Natural killer cell (primary cell): ENCODE data around the gene NOL3. TPM values are rescaled to one million over a fixed set of nuclear protein-coding genes. Genes with fewer than 3 reads are reported as not detected.

ENCODE experiments used
- ATAC-seq, 3 donors: fragments of 150-1000 bp in 2 of 3; fragments of 200-7000 bp in 1 of 3; cut with Tn5 transposase; 1 replicate in 1 of 3; 2 replicates in 2 of 3; pipeline ENCODE4 v1.10.0; 2021; ENCODE audit warnings: mild to moderate bottlenecking in 2 of 3, moderate library complexity in 2 of 3
- DNase-seq, 2 donors: peaks; one replicate each; pipeline versions ENCODE4 v3.0.0 to v3.0.0-alpha.2; 2013 to 2021; ENCODE audit warnings: mixed read lengths in 1 of 2
- H3K27ac ChIP-seq: one replicate; pipeline ENCODE4 v1.5.1; 2013; ENCODE audit warnings: mild to moderate bottlenecking, low read length
- H3K27me3 ChIP-seq: one replicate; pipeline ENCODE4 v1.6.1; 2013; ENCODE audit warnings: low read length; ENCODE audit not compliant: control insufficient read depth, insufficient read depth
- H3K36me3 ChIP-seq: one replicate; pipeline ENCODE4 v1.6.1; 2013; ENCODE audit warnings: low read length; ENCODE audit not compliant: control insufficient read depth, insufficient read depth
- H3K4me1 ChIP-seq: one replicate; pipeline ENCODE4 v1.6.1; 2013; ENCODE audit warnings: low read length; ENCODE audit not compliant: control insufficient read depth, insufficient read depth
- H3K4me3 ChIP-seq: one replicate; pipeline ENCODE4 v1.5.1; 2013; ENCODE audit warnings: low read length
- H3K9me3 ChIP-seq: one replicate; pipeline ENCODE4 v1.6.1; 2013; ENCODE audit warnings: low read length; ENCODE audit not compliant: control insufficient read depth, insufficient read depth
- H3K27ac Mint-ChIP-seq, 2 donors: one replicate each; pipeline ENCODE4 v1.8.0; 2022; ENCODE audit warnings: mild to moderate bottlenecking in 2 of 2, mixed read lengths in 2 of 2, moderate library complexity in 1 of 2
- H3K27me3 Mint-ChIP-seq, 2 donors: one replicate each; pipeline ENCODE4 v1.8.0; 2022; ENCODE audit warnings: low read depth in 2 of 2, mixed read lengths in 2 of 2
- H3K36me3 Mint-ChIP-seq: one replicate; pipeline ENCODE4 v1.8.0; 2022; ENCODE audit warnings: mixed read lengths
- H3K4me1 Mint-ChIP-seq, 2 donors: one replicate each; pipeline ENCODE4 v1.8.0; 2022; ENCODE audit warnings: mixed read lengths in 2 of 2
- H3K4me3 Mint-ChIP-seq: one replicate; pipeline ENCODE4 v1.8.0; 2022; ENCODE audit warnings: mild to moderate bottlenecking, moderate library complexity, mixed read lengths
- H3K9me3 Mint-ChIP-seq, 2 donors: one replicate each; pipeline ENCODE4 v1.8.0; 2022; ENCODE audit warnings: mixed read lengths in 2 of 2
- WGBS: methylation state at CpG from one replicate; pipeline ENCODE4 v1.1.7; 2013; ENCODE audit warnings: missing lambda C conversion rate; ENCODE audit not compliant: insufficient coverage; 5-methylcytosine and 5-hydroxymethylcytosine counted together
- intact Hi-C: fragments of 100-400 bp; cut with micrococcal nuclease; formaldehyde crosslinking; loops from one replicate; pipeline ENCODE4 v1.14.2; 2022
- total RNA-seq, 4 donors: library from RNA; stranded (reverse); fragments of 120-200 nt in 1 of 4; gene quantifications; one replicate each; pipeline versions ENCODE4 v1.2.3 to v1.2.4, GENCODE V29; 2013 to 2022
- TF ChIP-seq, protein P1 (sequence below): fragments of 200-600 bp; IDR thresholded peaks from one replicate; pipeline ENCODE4 v1.8.0; 2022; ENCODE audit warnings: antibody characterized with exemption

Gene NOL3
- total RNA-seq, 3 donors from 2014 or later (not counting 1 experiment from before 2014, with no cell fraction given): 0.88 to 1.3 (median 1.3) TPM

DNA sequence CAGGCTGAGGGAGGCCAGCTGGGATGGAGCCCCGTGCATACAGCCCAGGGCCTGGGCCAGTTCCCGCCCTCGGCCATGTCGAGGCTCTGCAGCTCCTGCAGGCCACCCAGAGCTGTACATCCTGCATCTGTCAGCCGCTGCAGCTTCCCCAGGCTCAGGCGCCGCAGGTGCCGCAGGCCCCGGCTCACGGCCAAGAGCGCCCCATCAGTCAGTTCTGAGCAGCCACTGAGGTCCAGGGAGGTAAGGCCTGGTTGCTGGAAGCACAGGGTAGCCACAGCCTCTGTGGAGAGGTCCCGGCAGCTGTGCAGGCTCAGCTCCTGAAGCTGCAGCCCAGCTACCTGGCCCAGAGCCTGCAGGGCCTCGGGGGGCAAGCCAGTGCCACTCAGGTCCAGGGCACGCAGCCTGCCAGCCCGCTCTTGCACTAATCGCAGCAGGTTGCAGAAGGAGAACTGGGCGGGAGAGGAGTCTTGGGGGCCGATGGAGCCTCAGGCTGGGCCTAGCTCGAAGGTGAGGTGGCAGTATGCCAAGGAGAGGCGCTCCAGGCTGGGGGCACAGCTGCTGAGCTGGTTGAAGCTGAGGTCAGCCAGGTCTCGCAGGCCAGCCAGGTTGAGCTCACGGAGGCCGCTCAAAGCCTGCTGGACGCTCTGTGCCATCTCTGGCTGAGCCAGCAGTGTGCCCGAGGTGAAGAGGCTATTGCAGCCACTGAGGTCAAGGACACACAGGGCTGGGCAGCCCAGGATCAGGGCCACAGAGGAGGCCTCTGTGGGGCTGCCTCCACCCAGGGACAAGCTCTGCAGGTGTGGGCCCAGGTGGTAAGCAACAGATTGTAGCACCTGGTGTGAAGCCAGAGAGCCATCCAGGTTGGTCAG lies 40.0 kb downstream of the NOL3 start:
- H3K36me3 Mint-ChIP-seq: no peaks in the 10 kb centered on the region
- ATAC-seq: no peak
- no peak overlapping the region for H3K4me3 Mint-ChIP-seq
- H3K36me3 ChIP-seq: no peaks in the 10 kb centered on the region
- WGBS: 92% methylated on average over 25 of the region's 25 CpGs
- no peak overlapping the region for H3K4me3 ChIP-seq
- no peak overlapping the region for H3K27ac ChIP-seq
- no peaks in the 10 kb centered on the region for H3K27me3 Mint-ChIP-seq
- H3K4me1 Mint-ChIP-seq: peaks cover 4 to 15% of the 10 kb centered on the region in 2 donors
- no peaks in the 10 kb centered on the region for H3K4me1 ChIP-seq
- H3K27me3 ChIP-seq: no peaks in the 10 kb centered on the region
- no peak overlapping the region for H3K27ac Mint-ChIP-seq
- no peaks in the 10 kb centered on the region for H3K9me3 ChIP-seq
- no peaks in the 10 kb centered on the region for H3K9me3 Mint-ChIP-seq
- TF ChIP-seq, protein P1, sequence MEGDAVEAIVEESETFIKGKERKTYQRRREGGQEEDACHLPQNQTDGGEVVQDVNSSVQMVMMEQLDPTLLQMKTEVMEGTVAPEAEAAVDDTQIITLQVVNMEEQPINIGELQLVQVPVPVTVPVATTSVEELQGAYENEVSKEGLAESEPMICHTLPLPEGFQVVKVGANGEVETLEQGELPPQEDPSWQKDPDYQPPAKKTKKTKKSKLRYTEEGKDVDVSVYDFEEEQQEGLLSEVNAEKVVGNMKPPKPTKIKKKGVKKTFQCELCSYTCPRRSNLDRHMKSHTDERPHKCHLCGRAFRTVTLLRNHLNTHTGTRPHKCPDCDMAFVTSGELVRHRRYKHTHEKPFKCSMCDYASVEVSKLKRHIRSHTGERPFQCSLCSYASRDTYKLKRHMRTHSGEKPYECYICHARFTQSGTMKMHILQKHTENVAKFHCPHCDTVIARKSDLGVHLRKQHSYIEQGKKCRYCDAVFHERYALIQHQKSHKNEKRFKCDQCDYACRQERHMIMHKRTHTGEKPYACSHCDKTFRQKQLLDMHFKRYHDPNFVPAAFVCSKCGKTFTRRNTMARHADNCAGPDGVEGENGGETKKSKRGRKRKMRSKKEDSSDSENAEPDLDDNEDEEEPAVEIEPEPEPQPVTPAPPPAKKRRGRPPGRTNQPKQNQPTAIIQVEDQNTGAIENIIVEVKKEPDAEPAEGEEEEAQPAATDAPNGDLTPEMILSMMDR: no peak
- intact Hi-C loops: no loop called here
- no peak for DNase-seq

DNA sequence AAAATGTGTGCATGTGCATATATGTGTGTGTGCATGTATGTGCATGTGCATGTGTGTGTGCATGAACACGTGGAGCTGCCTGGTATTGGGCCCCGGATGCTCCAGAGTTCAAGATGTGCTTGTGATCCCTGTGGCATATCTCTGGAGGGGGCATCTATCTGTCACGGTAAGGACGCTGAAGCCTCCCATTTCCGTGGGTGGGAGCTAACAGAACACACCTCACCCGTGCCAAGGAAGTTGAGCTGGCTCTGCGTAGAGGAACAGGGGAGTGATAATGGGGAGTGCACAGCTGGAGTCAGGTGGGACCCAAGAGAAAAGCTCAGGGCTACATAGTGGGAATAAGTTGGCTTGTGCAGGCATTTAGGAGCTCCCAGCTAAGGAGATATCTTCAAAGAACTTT lies 41.3 kb downstream of the NOL3 start:
- Mint-ChIP-seq H3K36me3 (no peaks in the 10 kb centered on the region), H3K27ac (no peak overlapping the region), H3K4me3 (no peak overlapping the region), H3K9me3 (no peaks in the 10 kb centered on the region), H3K4me1 (peaks cover 0 to 8% of the 10 kb centered on the region in 2 donors), H3K27me3 (no peaks in the 10 kb centered on the region)
- Histone ChIP-seq H3K27ac (no peak overlapping the region), H3K4me3 (no peak overlapping the region), H3K36me3 (no peaks in the 10 kb centered on the region), H3K9me3 (no peaks in the 10 kb centered on the region), H3K4me1 (no peaks in the 10 kb centered on the region), H3K27me3 (no peaks in the 10 kb centered on the region)
- DNase-seq (no peak), ATAC-seq (no peak)
- intact Hi-C loops: no loop called here
- 89% methylated on average over 7 of the region's 7 CpGs for WGBS
- TF ChIP-seq, protein P1: no peak

DNA sequence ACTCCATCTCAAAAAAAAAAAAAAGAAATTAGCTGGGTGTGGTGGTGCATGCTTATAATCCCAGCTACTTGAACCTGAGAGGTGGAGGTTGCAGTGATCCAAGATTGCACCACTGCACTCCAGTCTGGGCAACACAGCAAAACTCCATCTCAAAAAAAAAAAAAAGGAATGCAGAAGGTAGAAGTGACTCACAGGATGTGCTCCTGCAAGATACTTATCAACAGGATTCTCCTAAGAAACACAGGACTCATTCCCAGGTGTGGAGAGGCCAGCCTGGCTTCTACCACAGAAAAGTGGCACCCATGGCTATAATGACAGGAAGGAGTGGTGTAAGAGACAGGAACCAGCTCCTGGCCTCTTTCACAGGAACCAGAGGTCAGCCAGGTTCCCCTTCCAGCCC lies 42.4 kb downstream of the NOL3 start:
- Mint-ChIP-seq H3K9me3 (no peaks in the 10 kb centered on the region), H3K36me3 (no peaks in the 10 kb centered on the region), H3K4me1 (peaks cover 0 to 12% of the 10 kb centered on the region in 2 donors), H3K27ac (no peak overlapping the region), H3K4me3 (no peak overlapping the region), H3K27me3 (no peaks in the 10 kb centered on the region)
- no peak overlapping the region for H3K27ac ChIP-seq
- no peak overlapping the region for H3K4me3 ChIP-seq
- DNase-seq (no peak), ATAC-seq (no peak)
- no peaks in the 10 kb centered on the region for H3K27me3 ChIP-seq
- intact Hi-C loops: no loop called here
- no peaks in the 10 kb centered on the region for H3K9me3 ChIP-seq
- H3K4me1 ChIP-seq: no peaks in the 10 kb centered on the region
- TF ChIP-seq, protein P1: no peak
- no peaks in the 10 kb centered on the region for H3K36me3 ChIP-seq
